ENCODE results near the gene ZNF438.

DNA sequence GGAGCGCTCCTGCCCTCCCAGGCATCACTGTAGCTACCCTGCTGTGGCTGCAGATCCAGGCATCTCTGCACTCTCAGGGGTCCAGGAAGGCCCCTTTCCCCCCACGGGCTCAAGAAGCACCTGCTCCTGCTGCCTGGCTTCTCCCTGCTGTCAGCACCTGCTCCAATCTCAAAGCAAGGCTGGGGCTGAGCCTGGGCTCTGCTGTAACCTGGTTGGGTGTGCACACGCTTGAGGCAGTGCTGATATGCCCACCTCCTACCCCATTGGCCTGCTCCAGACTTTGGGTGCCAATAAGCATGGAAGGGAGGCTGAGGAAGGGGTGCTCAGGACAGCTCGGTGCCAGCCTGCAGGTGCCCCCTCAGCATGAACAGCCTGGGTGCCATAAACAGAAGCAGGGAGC lies 185.0 kb downstream of the ZNF438 start:
- TF ChIP-seq, protein P1, sequence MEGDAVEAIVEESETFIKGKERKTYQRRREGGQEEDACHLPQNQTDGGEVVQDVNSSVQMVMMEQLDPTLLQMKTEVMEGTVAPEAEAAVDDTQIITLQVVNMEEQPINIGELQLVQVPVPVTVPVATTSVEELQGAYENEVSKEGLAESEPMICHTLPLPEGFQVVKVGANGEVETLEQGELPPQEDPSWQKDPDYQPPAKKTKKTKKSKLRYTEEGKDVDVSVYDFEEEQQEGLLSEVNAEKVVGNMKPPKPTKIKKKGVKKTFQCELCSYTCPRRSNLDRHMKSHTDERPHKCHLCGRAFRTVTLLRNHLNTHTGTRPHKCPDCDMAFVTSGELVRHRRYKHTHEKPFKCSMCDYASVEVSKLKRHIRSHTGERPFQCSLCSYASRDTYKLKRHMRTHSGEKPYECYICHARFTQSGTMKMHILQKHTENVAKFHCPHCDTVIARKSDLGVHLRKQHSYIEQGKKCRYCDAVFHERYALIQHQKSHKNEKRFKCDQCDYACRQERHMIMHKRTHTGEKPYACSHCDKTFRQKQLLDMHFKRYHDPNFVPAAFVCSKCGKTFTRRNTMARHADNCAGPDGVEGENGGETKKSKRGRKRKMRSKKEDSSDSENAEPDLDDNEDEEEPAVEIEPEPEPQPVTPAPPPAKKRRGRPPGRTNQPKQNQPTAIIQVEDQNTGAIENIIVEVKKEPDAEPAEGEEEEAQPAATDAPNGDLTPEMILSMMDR (IDR thresholded peaks at IDR 0.05), result no peak
- no peak for TF ChIP-seq EP300 (IDR thresholded peaks at IDR 0.05)
